Fibroblast of lung (primary cell): ENCODE data around the gene TSPAN3. TPM values are rescaled to one million over a fixed set of nuclear protein-coding genes. Genes with fewer than 3 reads are reported as not detected.

Experiments
- DNase-seq, 2 donors: peaks; one replicate each; pipeline versions ENCODE4 v3.0.0 to v3.0.0-alpha.2; 2010; ENCODE audit warnings: low read depth in 2 of 2
- H2AFZ ChIP-seq: 2 replicates; pipeline ENCODE4 v1.5.1; 2012; ENCODE audit warnings: low read length, control low read depth, inconsistent platforms
- H3K27ac ChIP-seq: 2 replicates; pipeline ENCODE4 v1.5.1; 2011; ENCODE audit warnings: low read length, control low read depth; ENCODE audit not compliant: insufficient read depth
- H3K27me3 ChIP-seq: 2 replicates; pipeline ENCODE4 v1.5.1; 2011; ENCODE audit warnings: mild to moderate bottlenecking, low read length; ENCODE audit not compliant: control insufficient read depth, insufficient read depth
- H3K36me3 ChIP-seq: 2 replicates; pipeline ENCODE4 v1.5.1; 2011; ENCODE audit warnings: low read length; ENCODE audit not compliant: control insufficient read depth, insufficient read depth
- H3K4me1 ChIP-seq: 2 replicates; pipeline ENCODE4 v1.5.1; 2011; ENCODE audit warnings: low read length; ENCODE audit not compliant: control insufficient read depth, insufficient read depth; ENCODE audit errors: extremely low read depth
- H3K4me2 ChIP-seq: 2 replicates; pipeline ENCODE4 v1.5.1; 2011; ENCODE audit warnings: low read length, control low read depth; ENCODE audit not compliant: insufficient read depth; ENCODE audit errors: extremely low read depth
- H3K4me3 ChIP-seq, 4 experiments: fragments of 200-600 bp in 1 of 4; sonication (generic) in 1 of 4; replicated peaks in 1 of 4; 2 replicates each; pipeline ENCODE4 v1.5.1; 2011 to 2016; ENCODE audit warnings: low read length in 4 of 4, low read depth in 3 of 4, mild to moderate bottlenecking in 3 of 4, control low read depth in 2 of 4, inconsistent platforms in 1 of 4, mixed read lengths in 1 of 4; ENCODE audit not compliant: insufficient read depth in 1 of 4; ENCODE audit errors: control extremely low read depth in 1 of 4
- H3K79me2 ChIP-seq: 2 replicates; pipeline ENCODE4 v1.5.1; 2012; ENCODE audit warnings: mild to moderate bottlenecking, low read length, inconsistent platforms; ENCODE audit not compliant: control insufficient read depth, insufficient read depth
- H3K9ac ChIP-seq: 2 replicates; pipeline ENCODE4 v1.5.1; 2011; ENCODE audit warnings: mild to moderate bottlenecking, low read length, control low read depth; ENCODE audit not compliant: insufficient read depth
- H3K9me3 ChIP-seq: 2 replicates; pipeline ENCODE4 v1.5.1; 2012; ENCODE audit warnings: low read depth, low read length; ENCODE audit not compliant: control insufficient read depth, insufficient read depth
- H4K20me1 ChIP-seq: 2 replicates; pipeline ENCODE4 v1.5.1; 2011; ENCODE audit warnings: low read length; ENCODE audit not compliant: control insufficient read depth, insufficient read depth; ENCODE audit errors: extremely low read depth
- CTCF ChIP-seq, 2 donors: IDR thresholded peaks in 1 of 2; conservative IDR thresholded peaks in 1 of 2; 1 replicate in 1 of 2; 2 replicates in 1 of 2; pipeline ENCODE4 v1.5.1; 2011 to 2012; ENCODE audit warnings: low read length in 2 of 2, control low read depth in 1 of 2, inconsistent platforms in 1 of 2, low read depth in 1 of 2, mild to moderate bottlenecking in 1 of 2
- EZH2 ChIP-seq: IDR thresholded peaks from 2 replicates; pipeline ENCODE4 v1.5.1; 2012; ENCODE audit warnings: low read length, control low read depth, mild to moderate bottlenecking; ENCODE audit errors: missing control alignments
- polyA minus RNA-seq: library from RNA; depleted of rRNA, polyadenylated mRNA; stranded (reverse); fragments of >200 nt; gene quantifications from 2 replicates; pipeline ENCODE4 v1.2.3, GENCODE V29; 2011; ENCODE audit warnings: low replicate concordance
- polyA plus RNA-seq, 2 donors: library from polyadenylated mRNA; depleted of rRNA in 1 of 2; stranded (reverse) in 1 of 2; unstranded in 1 of 2; fragments of >200 nt; gene quantifications; 2 replicates each; pipeline ENCODE4 v1.2.1, GENCODE V29; 2011 to 2012; ENCODE audit warnings: missing spikeins in 1 of 2
- total RNA-seq: library from RNA; depleted of rRNA; stranded (reverse); fragments of >200 nt; gene quantifications from 2 replicates; pipeline ENCODE4 v1.2.1, GENCODE V29; 2014

The TSPAN3 gene
- total RNA-seq (181 and 225 TPM in 2 replicates), polyA plus RNA-seq (308 and 472 TPM in 2 replicates), polyA minus RNA-seq (174 and 216 TPM in 2 replicates)
- polyA plus RNA-seq (2012), result 175 and 230 TPM in 2 replicates

GRCh38 chr15:77070495-77071304 lies at the start of gene TSPAN3:
Gene TSPAN3, minus strand, starts transcription at chr15:77071109. Its CDS starts 155 bp downstream, at chr15:77070954.
- TF ChIP-seq EZH2, result no peak
- TF ChIP-seq CTCF (conservative IDR thresholded peaks at IDR 0.05 in 1 of 2, IDR thresholded peaks at IDR 0.05 in 1 of 2; ENCODE audit: low read depth in 1 of 2, low read length in 2 of 2), result no peak
- Histone ChIP-seq H2AFZ (peak within 1 kb of the TSS; percentile 70), H3K27me3 (peaks cover 3% of the 10 kb centered on the region), H3K4me1 (peaks cover 6% of the 10 kb centered on the region), H3K79me2 (peaks cover 41% of the 10 kb centered on the region), H3K9ac (peak within 1 kb of the TSS; percentile 81), H3K4me3 (peak within 1 kb of the TSS; percentile 80 to 84 (median 83)), H3K9me3 (no peaks in the 10 kb centered on the region), H4K20me1 (no peaks in the 10 kb centered on the region), H3K36me3 (no peaks in the 10 kb centered on the region), H3K27ac (peak within 1 kb of the TSS; percentile 77), H3K4me2 (peak within 1 kb of the TSS; percentile 94)
- peak; percentile 89 to 91 for DNase-seq

- Histone ChIP-seq H3K27ac (no peak overlapping the region), H3K4me3 (no peak overlapping the region), H3K4me1 (peaks cover 3% of the 10 kb centered on the region), H3K9me3 (no peaks in the 10 kb centered on the region), H3K36me3 (no peaks in the 10 kb centered on the region), H4K20me1 (no peaks in the 10 kb centered on the region), H3K9ac (no peak overlapping the region), H3K4me2 (no peak overlapping the region), H3K79me2 (no peaks in the 10 kb centered on the region), H3K27me3 (no peaks in the 10 kb centered on the region), H2AFZ (no peak overlapping the region)
- DNase-seq, result no peak
- TF ChIP-seq EZH2, result no peak
- no peak for TF ChIP-seq CTCF (conservative IDR thresholded peaks at IDR 0.05 in 1 of 2, IDR thresholded peaks at IDR 0.05 in 1 of 2; ENCODE audit: low read depth in 1 of 2, low read length in 2 of 2)
Measured at GRCh38 chr15:77120576-77120975, 49.7 kb upstream of the TSPAN3 start.

GRCh38 chr15:77119446-77119845 lies 48.5 kb upstream of the TSPAN3 start:
- H3K36me3 ChIP-seq, result no peaks in the 10 kb centered on the region
- H3K27ac ChIP-seq, result no peak overlapping the region
- H3K27me3 ChIP-seq, result no peaks in the 10 kb centered on the region
- DNase-seq, result peak in 1 of 2 donors; percentile 23
- peaks cover 3% of the 10 kb centered on the region for H3K4me1 ChIP-seq
- H4K20me1 ChIP-seq, result no peaks in the 10 kb centered on the region
- H3K4me3 ChIP-seq, result no peak overlapping the region
- no peak overlapping the region for H2AFZ ChIP-seq
- H3K4me2 ChIP-seq, result no peak overlapping the region
- TF ChIP-seq CTCF (conservative IDR thresholded peaks at IDR 0.05 in 1 of 2, IDR thresholded peaks at IDR 0.05 in 1 of 2; ENCODE audit: low read depth in 1 of 2, low read length in 2 of 2), result no peak
- no peak for TF ChIP-seq EZH2
- H3K9me3 ChIP-seq, result no peaks in the 10 kb centered on the region
- no peak overlapping the region for H3K9ac ChIP-seq
- H3K79me2 ChIP-seq, result no peaks in the 10 kb centered on the region
